Ectodermal cell (in vitro differentiated cells): ENCODE measurements around the gene KMT2D.

Experiments used
- H3K27ac ChIP-seq: 2 replicates; pipeline ENCODE4 v1.7.0; 2013; ENCODE audit warnings: mild to moderate bottlenecking, low read depth, low read length; ENCODE audit not compliant: insufficient read depth, poor library complexity, severe bottlenecking
- H3K27me3 ChIP-seq: 2 replicates; pipeline ENCODE4 v1.7.0; 2013; ENCODE audit warnings: mild to moderate bottlenecking, low read length; ENCODE audit not compliant: insufficient read depth, control insufficient read depth, poor library complexity, severe bottlenecking
- H3K36me3 ChIP-seq: one replicate; pipeline ENCODE4 v1.7.0; 2013; ENCODE audit warnings: low read length; ENCODE audit not compliant: control insufficient read depth, insufficient read depth
- H3K4me1 ChIP-seq: one replicate; pipeline ENCODE4 v1.7.0; 2013; ENCODE audit warnings: low read length; ENCODE audit not compliant: control insufficient read depth, insufficient read depth
- H3K4me3 ChIP-seq: 2 replicates; pipeline ENCODE4 v1.7.0; 2013; ENCODE audit warnings: low read depth, low read length, control low read depth; ENCODE audit not compliant: insufficient read depth
- H3K9me3 ChIP-seq: 2 replicates; pipeline ENCODE4 v1.7.0; 2013; ENCODE audit warnings: mild to moderate bottlenecking, low read length, moderate library complexity; ENCODE audit not compliant: control insufficient read depth
- WGBS, 2 experiments: methylation state at CpG; one replicate each; pipeline ENCODE4 v1.1.7; 2013; ENCODE audit warnings: missing lambda C conversion rate in 2 of 2; 5-methylcytosine and 5-hydroxymethylcytosine counted together

KMT2D gene

DNA sequence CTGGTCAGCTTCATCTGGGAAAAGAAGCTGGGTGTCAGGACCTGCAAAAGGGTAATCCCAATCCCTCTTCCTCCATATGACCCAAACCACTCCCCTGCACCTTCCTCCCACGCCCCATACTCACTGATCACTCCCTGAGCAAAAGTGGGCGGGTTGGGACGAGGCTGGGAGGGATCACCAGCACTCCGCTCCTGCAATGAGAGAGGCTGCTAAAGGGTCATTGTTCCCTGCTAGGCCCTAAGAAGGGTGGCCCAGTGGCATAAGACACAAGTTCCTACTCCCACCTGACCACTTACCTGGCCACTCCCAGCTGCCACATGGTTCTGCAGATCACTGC is 26.3 kb downstream of the KMT2D start:
- Histone ChIP-seq H3K27me3 (no peaks in the 10 kb centered on the region), H3K36me3 (peaks cover 69% of the 10 kb centered on the region), H3K9me3 (no peaks in the 10 kb centered on the region), H3K27ac (no peak overlapping the region), H3K4me3 (no peak overlapping the region), H3K4me1 (no peaks in the 10 kb centered on the region)
- WGBS, 2 experiments, result 94 to 98% methylated on average over 4 of the region's 4 CpGs

DNA sequence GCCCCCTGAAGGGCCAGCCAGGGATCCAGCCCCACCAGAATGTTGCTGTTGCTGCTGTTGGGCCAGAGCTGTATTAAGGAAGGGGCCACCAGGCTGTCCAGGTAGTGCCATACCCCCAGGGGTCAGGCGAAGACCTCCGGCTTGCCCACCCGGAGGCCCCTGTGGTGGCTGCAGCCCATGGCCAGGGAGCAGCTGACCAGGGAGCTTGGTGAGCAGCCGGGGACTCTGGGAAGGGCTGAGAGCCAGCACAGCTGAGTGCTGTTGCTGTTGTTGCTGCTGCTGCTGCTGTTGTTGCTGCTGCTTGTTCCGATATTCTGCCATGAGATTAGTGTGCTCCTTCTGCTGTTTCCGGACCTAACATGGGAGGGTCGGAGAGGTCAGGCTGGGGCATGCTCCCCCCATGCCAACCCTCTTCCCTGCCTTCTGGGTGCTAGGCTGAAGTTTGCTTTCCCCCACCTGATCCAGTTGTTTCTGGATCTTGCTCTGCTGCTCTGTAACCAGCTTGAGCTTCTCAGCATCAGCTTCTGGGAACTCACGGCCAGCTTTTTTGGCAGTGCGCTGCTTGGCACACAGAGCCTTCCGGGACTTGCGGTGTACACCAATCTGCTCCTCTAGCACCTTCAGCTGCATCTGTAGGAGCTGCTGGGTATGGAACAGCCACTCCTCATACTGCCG is 26.8 kb downstream of the KMT2D start:
- H3K4me1 ChIP-seq, result no peaks in the 10 kb centered on the region
- 95 to 96% methylated on average over 12 of the region's 12 CpGs for WGBS, 2 experiments
- H3K27me3 ChIP-seq, result no peaks in the 10 kb centered on the region
- H3K4me3 ChIP-seq, result no peak overlapping the region
- H3K27ac ChIP-seq, result no peak overlapping the region
- no peaks in the 10 kb centered on the region for H3K9me3 ChIP-seq
- peaks cover 68% of the 10 kb centered on the region for H3K36me3 ChIP-seq

DNA sequence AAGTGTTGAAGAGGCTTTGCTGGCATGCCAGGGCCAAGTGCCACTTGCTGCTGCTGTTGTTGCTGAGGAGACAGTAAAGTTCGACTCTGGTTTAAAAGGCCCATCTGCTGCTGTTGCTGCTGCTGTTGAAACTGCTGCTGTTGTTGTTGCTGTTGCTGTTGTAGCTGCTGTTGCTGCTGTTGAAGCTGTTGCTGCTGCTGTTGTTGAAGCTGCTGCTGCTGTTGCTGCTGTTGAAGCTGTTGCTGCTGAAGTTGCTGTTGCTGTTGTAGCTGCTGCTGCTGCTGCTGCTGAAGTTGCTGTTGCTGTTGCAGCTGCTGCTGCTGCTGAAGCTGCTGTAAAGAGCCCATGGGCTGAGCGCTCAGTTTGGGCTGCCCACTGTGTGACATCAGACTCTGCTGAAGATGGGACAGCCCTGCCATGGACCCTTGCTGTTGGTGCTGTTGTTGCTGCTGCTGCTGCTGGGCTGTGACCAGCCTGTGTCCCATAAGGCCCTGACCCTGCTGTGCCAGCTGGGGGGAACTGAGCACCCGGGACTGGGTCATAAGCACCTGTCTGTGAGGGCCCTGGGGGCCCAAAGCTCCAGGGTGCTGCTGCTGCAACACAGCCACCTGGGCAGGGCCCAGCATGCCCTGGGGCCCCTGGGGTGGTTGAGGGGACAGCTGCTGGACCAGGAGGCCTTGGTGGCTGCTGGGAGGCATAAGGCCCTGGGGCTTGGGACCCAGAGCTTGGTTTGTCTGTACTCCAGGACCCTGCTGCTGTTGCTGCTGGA is 27.7 kb downstream of the KMT2D start:
- Histone ChIP-seq H3K4me3 (no peak overlapping the region), H3K4me1 (no peaks in the 10 kb centered on the region), H3K27ac (no peak overlapping the region), H3K27me3 (no peaks in the 10 kb centered on the region), H3K9me3 (no peaks in the 10 kb centered on the region), H3K36me3 (peaks cover 61% of the 10 kb centered on the region)
- 93 to 94% methylated on average over 3 of the region's 3 CpGs for WGBS, 2 experiments

DNA sequence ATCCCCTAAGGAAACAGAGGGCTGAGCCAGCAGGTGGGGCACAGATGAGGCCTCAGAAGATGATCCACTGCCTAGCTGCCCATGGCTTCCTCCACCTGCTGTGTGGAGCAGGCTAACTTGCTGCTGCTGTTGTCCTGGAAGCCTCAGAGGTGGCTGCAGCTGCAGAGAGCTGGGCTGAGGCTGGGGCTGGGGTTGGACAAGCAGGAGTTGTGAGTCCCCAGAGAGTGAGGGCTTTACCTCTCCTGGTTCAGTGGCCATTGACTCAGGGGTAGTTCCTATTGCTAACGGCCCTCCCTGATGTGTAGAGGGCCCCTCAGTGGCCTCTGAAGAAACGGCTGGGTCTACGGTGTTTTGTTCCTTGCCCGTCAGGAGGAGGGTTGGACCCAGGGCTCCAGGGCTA is 28.3 kb downstream of the KMT2D start:
- Histone ChIP-seq H3K36me3 (peaks cover 57% of the 10 kb centered on the region), H3K9me3 (no peaks in the 10 kb centered on the region), H3K27me3 (no peaks in the 10 kb centered on the region), H3K4me3 (no peak overlapping the region), H3K27ac (no peak overlapping the region), H3K4me1 (no peaks in the 10 kb centered on the region)
- 94 to 96% methylated on average over 4 of the region's 4 CpGs for WGBS, 2 experiments

DNA sequence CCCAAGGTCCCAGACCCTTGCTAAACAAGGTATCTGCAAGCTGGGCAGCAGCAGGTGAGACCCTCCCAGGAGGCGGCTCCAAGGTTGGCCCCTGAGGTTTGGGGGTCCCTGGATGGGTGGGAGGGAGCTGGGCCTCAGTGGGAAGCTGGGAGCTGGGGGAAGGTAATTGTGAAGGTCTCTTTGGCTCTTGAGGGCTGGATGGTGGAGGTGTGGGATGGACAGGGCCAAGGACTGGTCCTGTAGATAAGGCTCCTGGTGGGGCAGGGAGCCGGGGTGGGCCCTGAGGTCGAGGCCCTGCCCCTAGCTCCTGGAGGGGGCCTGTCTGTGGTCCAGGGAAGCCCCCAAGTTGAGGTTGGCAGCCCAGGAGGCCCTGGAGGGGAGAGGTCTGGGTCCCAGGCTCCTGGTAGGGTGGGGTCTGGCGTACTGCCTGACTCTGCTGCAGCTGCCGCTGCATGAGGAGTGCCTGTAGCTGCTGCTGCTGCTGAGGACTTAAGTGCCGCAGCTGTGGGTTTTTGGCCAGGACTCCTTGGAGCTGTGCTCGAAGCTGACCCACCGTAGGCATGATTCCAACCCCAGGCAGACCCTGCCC is 28.9 kb downstream of the KMT2D start:
- 96 to 98% methylated on average over 8 of the region's 8 CpGs for WGBS, 2 experiments
- Histone ChIP-seq H3K9me3 (no peaks in the 10 kb centered on the region), H3K27ac (no peak overlapping the region), H3K4me3 (no peak overlapping the region), H3K4me1 (no peaks in the 10 kb centered on the region), H3K36me3 (peaks cover 62% of the 10 kb centered on the region), H3K27me3 (no peaks in the 10 kb centered on the region)

DNA sequence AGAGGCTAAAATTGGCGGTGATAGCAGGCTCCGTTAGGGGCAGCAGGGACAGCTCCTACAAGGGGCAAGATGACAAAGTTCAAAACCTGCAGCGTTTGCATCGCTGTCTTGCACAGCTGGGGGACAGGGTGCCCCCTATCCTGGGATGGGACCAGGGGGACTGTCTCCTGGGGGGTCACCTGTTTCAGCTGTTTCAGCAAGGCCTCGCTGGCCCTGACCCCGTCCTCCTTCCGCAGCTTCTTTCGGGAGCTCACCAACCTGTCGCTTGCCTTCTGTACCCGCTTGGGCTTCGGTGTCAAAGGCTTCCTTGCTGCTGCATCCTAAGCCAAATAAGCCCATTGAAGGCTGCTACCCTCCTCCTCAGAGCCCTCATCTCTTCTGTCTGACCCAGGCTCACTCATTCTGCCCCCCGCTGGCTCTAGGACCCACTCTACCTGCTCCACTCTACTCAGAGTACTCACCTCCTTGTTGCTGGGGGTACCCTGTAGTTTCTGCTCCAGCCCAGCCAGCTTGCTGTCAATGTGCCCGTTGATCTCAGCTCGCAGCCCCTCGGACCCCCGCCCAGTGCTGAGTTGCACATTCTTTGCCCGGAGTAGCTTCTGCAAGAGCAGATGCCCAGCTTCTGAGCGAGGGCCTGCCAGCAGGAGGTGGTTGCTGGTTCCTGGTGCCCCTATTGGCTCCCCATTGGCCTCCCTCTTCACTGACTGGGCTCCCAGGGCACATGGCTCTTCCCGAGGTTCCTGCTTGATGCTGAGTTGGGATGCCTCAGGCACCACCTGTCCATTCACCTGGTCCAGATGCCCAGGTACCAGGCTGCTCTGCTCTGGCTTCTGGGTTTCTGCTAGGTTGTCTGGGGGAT is 29.7 kb downstream of the KMT2D start:
- Histone ChIP-seq H3K27ac (no peak overlapping the region), H3K4me1 (no peaks in the 10 kb centered on the region), H3K9me3 (no peaks in the 10 kb centered on the region), H3K27me3 (no peaks in the 10 kb centered on the region), H3K4me3 (no peak overlapping the region), H3K36me3 (peaks cover 69% of the 10 kb centered on the region)
- 95% methylated on average over 19 of the region's 19 CpGs for WGBS, 2 experiments

DNA sequence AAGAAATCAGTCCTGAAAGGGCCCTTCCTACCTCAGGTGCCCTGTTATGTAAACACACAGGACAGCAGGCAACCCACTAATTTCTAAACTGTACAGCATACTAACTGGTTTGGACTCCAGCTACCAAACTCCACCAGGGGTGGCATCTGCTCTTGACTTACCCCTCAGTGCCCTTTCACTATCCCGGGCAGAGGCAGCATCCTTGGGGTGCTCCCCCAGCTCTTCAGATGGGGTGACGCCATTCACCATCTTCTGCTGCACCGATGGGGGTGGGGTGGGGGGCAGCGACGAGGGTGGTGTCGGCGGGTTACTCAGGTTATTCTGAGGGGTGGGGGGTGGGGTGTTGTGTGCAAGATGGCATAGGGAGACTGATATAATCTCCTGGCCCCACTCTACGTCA is 30.5 kb downstream of the KMT2D start:
- Histone ChIP-seq H3K4me3 (no peak overlapping the region), H3K9me3 (no peaks in the 10 kb centered on the region), H3K4me1 (no peaks in the 10 kb centered on the region), H3K36me3 (peaks cover 75% of the 10 kb centered on the region), H3K27ac (no peak overlapping the region), H3K27me3 (no peaks in the 10 kb centered on the region)
- WGBS, 2 experiments, result 96 to 100% methylated on average over 2 to 8 of the region's 8 CpGs

DNA sequence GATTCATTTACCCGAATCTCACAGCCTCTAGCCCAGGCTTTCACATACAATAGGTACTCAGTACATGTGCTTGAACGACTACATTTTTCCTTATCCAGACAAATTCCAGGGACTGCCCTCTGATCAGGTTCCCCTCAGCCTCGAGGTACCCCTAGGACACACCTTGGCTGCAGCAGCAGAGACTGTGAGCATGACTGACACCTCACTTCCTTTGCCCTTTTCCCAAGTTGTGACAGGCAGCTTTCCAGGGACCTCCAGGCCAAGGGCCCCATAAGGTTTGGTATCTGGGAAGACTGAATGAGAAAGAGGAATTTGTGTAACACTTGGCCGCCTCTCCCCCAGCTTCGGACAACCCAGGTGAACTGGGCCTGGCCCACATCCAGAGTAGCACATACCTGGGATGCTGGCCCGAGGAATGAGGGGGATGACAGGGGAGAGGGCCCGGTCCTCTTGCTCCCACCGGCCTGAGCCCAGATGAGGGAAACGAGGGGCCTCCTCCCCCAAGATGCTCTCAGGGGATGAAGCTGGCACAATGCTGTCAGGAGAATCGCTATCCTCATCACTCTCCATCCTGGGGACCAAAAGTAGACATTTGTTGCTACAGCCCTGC is 31.8 kb downstream of the KMT2D start:
- H3K9me3 ChIP-seq, result no peaks in the 10 kb centered on the region
- WGBS, 2 experiments, result 95% methylated on average over 10 of the region's 10 CpGs
- no peaks in the 10 kb centered on the region for H3K4me1 ChIP-seq

DNA sequence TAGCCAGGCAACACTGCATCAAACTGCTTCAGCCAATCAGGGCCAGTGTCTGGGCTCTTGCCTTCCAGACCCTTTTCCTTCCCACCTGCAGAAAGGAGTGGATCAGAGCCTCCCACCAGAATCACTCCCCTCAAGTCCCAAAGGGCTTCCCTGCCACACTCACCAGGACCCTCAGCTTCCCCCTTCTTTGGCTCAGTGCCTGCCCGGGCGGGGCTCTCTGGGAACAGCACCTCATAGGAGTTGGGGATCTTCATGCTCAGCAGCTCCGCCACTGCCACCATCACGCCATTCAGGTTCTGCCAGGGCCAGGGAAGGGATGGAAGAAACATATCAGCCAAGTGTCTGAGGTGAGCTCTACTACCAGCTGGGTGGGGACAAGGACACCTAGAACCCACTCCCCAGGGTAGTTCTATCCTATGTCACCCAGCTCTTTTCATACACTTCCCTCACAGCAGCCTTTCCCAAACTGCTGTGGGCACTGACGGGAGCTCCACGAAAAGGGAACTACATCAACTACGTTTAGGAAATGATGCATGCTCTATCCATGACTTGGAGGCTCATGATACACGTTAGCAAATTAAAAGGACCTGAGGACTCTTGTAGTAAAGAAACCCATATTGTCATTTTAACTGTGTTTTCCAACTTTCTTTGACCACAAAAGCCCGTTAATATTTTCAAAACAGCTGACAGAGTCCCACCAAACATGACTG is 32.6 kb downstream of the KMT2D start:
- WGBS, 2 experiments, result 93 to 96% methylated on average over 9 of the region's 9 CpGs
- H3K27me3 ChIP-seq, result no peaks in the 10 kb centered on the region
- peaks cover 72% of the 10 kb centered on the region for H3K36me3 ChIP-seq

More for the DNA sequence above, 31.8 kb downstream of the KMT2D start:
- Histone ChIP-seq H3K27me3 (no peaks in the 10 kb centered on the region), H3K36me3 (peaks cover 75% of the 10 kb centered on the region), H3K27ac (no peak overlapping the region), H3K4me3 (no peak overlapping the region)

More for the DNA sequence above, 32.6 kb downstream of the KMT2D start:
- no peak overlapping the region for H3K4me3 ChIP-seq
- H3K4me1 ChIP-seq, result no peaks in the 10 kb centered on the region
- H3K27ac ChIP-seq, result no peak overlapping the region
- H3K9me3 ChIP-seq, result no peaks in the 10 kb centered on the region
